ENCODE measurements around the gene DLG5.

GRCh38 chr10:77825965-77826364, 100.6 kb downstream of the DLG5 start:
- no peak for TF ChIP-seq CTCF (IDR thresholded peaks at IDR 0.05; ENCODE audit: low read depth, low read length, missing input control)
- TF ChIP-seq YY1 (IDR thresholded peaks at IDR 0.05): no peak
- no peak for TF ChIP-seq NR2F2 (IDR thresholded peaks at IDR 0.05)
- TF ChIP-seq TAF1 (conservative IDR thresholded peaks at IDR 0.05): no peak
- no peak for TF ChIP-seq GABPA (IDR thresholded peaks at IDR 0.05 in 1 of 2, conservative IDR thresholded peaks at IDR 0.05 in 1 of 2)
- TF ChIP-seq JUND (IDR thresholded peaks at IDR 0.05): no peak
- TF ChIP-seq MAX (IDR thresholded peaks at IDR 0.05): no peak
- TF ChIP-seq SP1 (IDR thresholded peaks at IDR 0.05): no peak
- TF ChIP-seq RAD21 (IDR thresholded peaks at IDR 0.05): no peak
- TF ChIP-seq HNF4G (IDR thresholded peaks at IDR 0.05): no peak
- TF ChIP-seq, protein P1, sequence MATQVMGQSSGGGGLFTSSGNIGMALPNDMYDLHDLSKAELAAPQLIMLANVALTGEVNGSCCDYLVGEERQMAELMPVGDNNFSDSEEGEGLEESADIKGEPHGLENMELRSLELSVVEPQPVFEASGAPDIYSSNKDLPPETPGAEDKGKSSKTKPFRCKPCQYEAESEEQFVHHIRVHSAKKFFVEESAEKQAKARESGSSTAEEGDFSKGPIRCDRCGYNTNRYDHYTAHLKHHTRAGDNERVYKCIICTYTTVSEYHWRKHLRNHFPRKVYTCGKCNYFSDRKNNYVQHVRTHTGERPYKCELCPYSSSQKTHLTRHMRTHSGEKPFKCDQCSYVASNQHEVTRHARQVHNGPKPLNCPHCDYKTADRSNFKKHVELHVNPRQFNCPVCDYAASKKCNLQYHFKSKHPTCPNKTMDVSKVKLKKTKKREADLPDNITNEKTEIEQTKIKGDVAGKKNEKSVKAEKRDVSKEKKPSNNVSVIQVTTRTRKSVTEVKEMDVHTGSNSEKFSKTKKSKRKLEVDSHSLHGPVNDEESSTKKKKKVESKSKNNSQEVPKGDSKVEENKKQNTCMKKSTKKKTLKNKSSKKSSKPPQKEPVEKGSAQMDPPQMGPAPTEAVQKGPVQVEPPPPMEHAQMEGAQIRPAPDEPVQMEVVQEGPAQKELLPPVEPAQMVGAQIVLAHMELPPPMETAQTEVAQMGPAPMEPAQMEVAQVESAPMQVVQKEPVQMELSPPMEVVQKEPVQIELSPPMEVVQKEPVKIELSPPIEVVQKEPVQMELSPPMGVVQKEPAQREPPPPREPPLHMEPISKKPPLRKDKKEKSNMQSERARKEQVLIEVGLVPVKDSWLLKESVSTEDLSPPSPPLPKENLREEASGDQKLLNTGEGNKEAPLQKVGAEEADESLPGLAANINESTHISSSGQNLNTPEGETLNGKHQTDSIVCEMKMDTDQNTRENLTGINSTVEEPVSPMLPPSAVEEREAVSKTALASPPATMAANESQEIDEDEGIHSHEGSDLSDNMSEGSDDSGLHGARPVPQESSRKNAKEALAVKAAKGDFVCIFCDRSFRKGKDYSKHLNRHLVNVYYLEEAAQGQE (IDR thresholded peaks at IDR 0.05): no peak
- no peak for TF ChIP-seq ZBTB33 (IDR thresholded peaks at IDR 0.05)
- TF ChIP-seq ATF3 (IDR thresholded peaks at IDR 0.05): no peak
